ENCODE data around the gene CLEC3A.

The CLEC3A gene

DNA sequence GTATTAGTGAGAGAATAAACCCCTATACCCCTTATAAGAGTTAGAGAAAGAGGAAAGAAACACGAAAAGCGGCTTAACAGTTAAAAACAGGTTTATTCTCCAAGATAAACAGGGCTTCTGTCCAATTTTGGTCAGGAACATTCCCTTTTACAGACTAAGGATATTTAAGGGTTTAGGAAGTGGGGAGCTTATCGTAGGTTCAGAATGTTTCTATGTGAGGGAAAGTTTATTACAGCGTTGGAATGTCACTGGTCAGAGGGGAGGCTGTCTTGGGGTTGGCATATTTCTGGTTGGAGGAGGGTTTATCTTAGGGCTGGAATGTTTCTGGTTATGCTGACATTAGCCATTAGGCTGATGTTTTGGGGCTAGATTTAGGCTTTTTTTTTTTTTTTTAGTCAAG lies 43.0 kb downstream of the CLEC3A start:
- Histone ChIP-seq H4K20me1 (ENCODE audit: control insufficient read depth, insufficient read depth, low read depth, low read length) (no peaks in the 10 kb centered on the region), H3K79me2 (ENCODE audit: control insufficient read depth, low read length) (no peaks in the 10 kb centered on the region), H3K4me3 (ENCODE audit: low read length) (no peak overlapping the region), H3K4me2 (ENCODE audit: low read length) (no peak overlapping the region), H3K9me3 (ENCODE audit: control insufficient read depth, insufficient read depth, low read length) (no peaks in the 10 kb centered on the region), H3K27ac (ENCODE audit: low read depth, low read length) (no peak overlapping the region), H3K27me3 (ENCODE audit: control insufficient read depth, low read length) (no peaks in the 10 kb centered on the region), H3K4me1 (ENCODE audit: control insufficient read depth, low read length) (no peaks in the 10 kb centered on the region), H3K36me3 (ENCODE audit: control insufficient read depth, low read length) (no peaks in the 10 kb centered on the region), H3F3A (ENCODE audit: control insufficient read depth, insufficient read depth) (no peaks in the 10 kb centered on the region), H3K9me2 (replicated peaks; ENCODE audit: control insufficient read depth, low read length) (no peaks in the 10 kb centered on the region)
- TF ChIP-seq CTCF (IDR thresholded peaks at IDR 0.05; ENCODE audit: low read depth, low read length, poor library complexity, severe bottlenecking) (no peak), EZH2phosphoT487 (IDR thresholded peaks at IDR 0.05; ENCODE audit: borderline replicate concordance, low read length) (no peak)

- Histone ChIP-seq H3K9me3 (ENCODE audit: control insufficient read depth, insufficient read depth, low read length) (no peaks in the 10 kb centered on the region), H3F3A (ENCODE audit: control insufficient read depth, insufficient read depth) (no peaks in the 10 kb centered on the region), H4K20me1 (ENCODE audit: control insufficient read depth, insufficient read depth, low read depth, low read length) (no peaks in the 10 kb centered on the region), H3K4me2 (ENCODE audit: low read length) (no peak overlapping the region), H3K4me3 (ENCODE audit: low read length) (no peak overlapping the region), H3K27ac (ENCODE audit: low read depth, low read length) (no peak overlapping the region), H3K79me2 (ENCODE audit: control insufficient read depth, low read length) (no peaks in the 10 kb centered on the region), H3K36me3 (ENCODE audit: control insufficient read depth, low read length) (no peaks in the 10 kb centered on the region), H3K9me2 (replicated peaks; ENCODE audit: control insufficient read depth, low read length) (no peaks in the 10 kb centered on the region), H3K4me1 (ENCODE audit: control insufficient read depth, low read length) (no peaks in the 10 kb centered on the region), H3K27me3 (ENCODE audit: control insufficient read depth, low read length) (no peaks in the 10 kb centered on the region)
- TF ChIP-seq EZH2phosphoT487 (IDR thresholded peaks at IDR 0.05; ENCODE audit: borderline replicate concordance, low read length) (no peak), CTCF (IDR thresholded peaks at IDR 0.05; ENCODE audit: low read depth, low read length, poor library complexity, severe bottlenecking) (no peak)
Measured at GRCh38 chr16:78069913-78070312, 47.6 kb downstream of the CLEC3A start.

GRCh38 chr16:78072275-78072674 lies 49.9 kb downstream of the CLEC3A start:
- Histone ChIP-seq H3K9me2 (replicated peaks; ENCODE audit: control insufficient read depth, low read length) (no peaks in the 10 kb centered on the region), H3K27me3 (ENCODE audit: control insufficient read depth, low read length) (no peaks in the 10 kb centered on the region), H3K36me3 (ENCODE audit: control insufficient read depth, low read length) (no peaks in the 10 kb centered on the region), H3K4me2 (ENCODE audit: low read length) (no peak overlapping the region), H3K79me2 (ENCODE audit: control insufficient read depth, low read length) (no peaks in the 10 kb centered on the region), H3K9me3 (ENCODE audit: control insufficient read depth, insufficient read depth, low read length) (no peaks in the 10 kb centered on the region), H3K4me1 (ENCODE audit: control insufficient read depth, low read length) (no peaks in the 10 kb centered on the region), H4K20me1 (ENCODE audit: control insufficient read depth, insufficient read depth, low read depth, low read length) (no peaks in the 10 kb centered on the region), H3K27ac (ENCODE audit: low read depth, low read length) (no peak overlapping the region), H3F3A (ENCODE audit: control insufficient read depth, insufficient read depth) (no peaks in the 10 kb centered on the region), H3K4me3 (ENCODE audit: low read length) (no peak overlapping the region)
- TF ChIP-seq EZH2phosphoT487 (IDR thresholded peaks at IDR 0.05; ENCODE audit: borderline replicate concordance, low read length), result no peak

DNA sequence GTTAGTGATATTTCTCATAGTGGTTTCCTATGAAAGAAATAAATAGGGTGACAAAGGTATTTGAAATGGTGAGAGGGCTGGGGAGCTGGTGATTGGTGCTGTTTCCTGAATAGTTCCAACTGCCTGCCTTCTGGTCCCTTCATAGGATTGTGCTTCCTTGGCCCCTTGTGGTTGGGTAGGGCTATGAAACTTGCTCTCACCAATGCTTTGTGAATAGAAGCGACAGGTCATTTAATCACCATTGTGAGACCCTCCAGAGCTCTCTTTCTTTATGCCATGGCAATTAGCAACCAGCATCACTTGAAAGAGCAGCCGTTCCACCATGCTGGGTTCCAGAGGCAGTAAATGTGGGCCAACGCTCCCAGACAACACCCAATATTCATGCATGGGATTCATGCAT lies 53.5 kb downstream of the CLEC3A start:
- Histone ChIP-seq H3K9me2 (replicated peaks; ENCODE audit: control insufficient read depth, low read length) (no peaks in the 10 kb centered on the region), H3F3A (ENCODE audit: control insufficient read depth, insufficient read depth) (no peaks in the 10 kb centered on the region), H3K9me3 (ENCODE audit: control insufficient read depth, insufficient read depth, low read length) (no peaks in the 10 kb centered on the region), H4K20me1 (ENCODE audit: control insufficient read depth, insufficient read depth, low read depth, low read length) (no peaks in the 10 kb centered on the region), H3K27ac (ENCODE audit: low read depth, low read length) (no peak overlapping the region), H3K36me3 (ENCODE audit: control insufficient read depth, low read length) (no peaks in the 10 kb centered on the region), H3K4me1 (ENCODE audit: control insufficient read depth, low read length) (no peaks in the 10 kb centered on the region), H3K4me3 (ENCODE audit: low read length) (no peak overlapping the region), H3K79me2 (ENCODE audit: control insufficient read depth, low read length) (no peaks in the 10 kb centered on the region), H3K27me3 (ENCODE audit: control insufficient read depth, low read length) (peaks cover 2% of the 10 kb centered on the region; the same call in 1 of the 2 replicates), H3K4me2 (ENCODE audit: low read length) (no peak overlapping the region)
- TF ChIP-seq EZH2phosphoT487 (IDR thresholded peaks at IDR 0.05; ENCODE audit: borderline replicate concordance, low read length), result no peak
- no peak for TF ChIP-seq CTCF (IDR thresholded peaks at IDR 0.05; ENCODE audit: low read depth, low read length, poor library complexity, severe bottlenecking)
